ENCODE data around the gene DES. TPM values are rescaled to one million over a fixed set of nuclear protein-coding genes. Genes with fewer than 3 reads are reported as not detected.

The DES gene
- total RNA-seq, 4 donors from 2014 or later: 19.4 to 163 (median 37.8) TPM

- intact Hi-C loops (cut with DNase I; ENCODE audit: low total_unique reads): no loop called here
- WGBS, 2 donors: 47 to 57% methylated on average over 14 of the region's 14 CpGs
- no peak for DNase-seq (ENCODE audit: low spot score in 2 of 2)
- TF ChIP-seq CTCF (IDR thresholded peaks at IDR 0.05) (peak in 1 of 3 donors; percentile 7), POLR2A (IDR thresholded peaks at IDR 0.05) (no peak)
- H3K4me3 ChIP-seq (ENCODE audit: low read depth, poor library complexity, severe bottlenecking): no peak overlapping the region
These were observed 41.5 kb downstream of the DES start for GRCh38 chr2:219459460-219460311.

- no peak for DNase-seq (ENCODE audit: low spot score in 2 of 2)
- intact Hi-C loops (cut with DNase I; ENCODE audit: low total_unique reads): no loop called here
- WGBS, 2 donors: 53 to 64% methylated on average over 17 to 18 of the region's 18 CpGs
- no peak for TF ChIP-seq POLR2A (IDR thresholded peaks at IDR 0.05)
- no peak for TF ChIP-seq CTCF (IDR thresholded peaks at IDR 0.05)
- no peak overlapping the region for H3K4me3 ChIP-seq (ENCODE audit: low read depth, poor library complexity, severe bottlenecking)
These were observed 42.3 kb downstream of the DES start for GRCh38 chr2:219460424-219460926.

- intact Hi-C loops (cut with DNase I; ENCODE audit: low total_unique reads): no loop called here
- no peak for DNase-seq (ENCODE audit: low spot score in 2 of 2)
- H3K4me3 ChIP-seq (ENCODE audit: low read depth, poor library complexity, severe bottlenecking): no peak overlapping the region
- WGBS, 2 donors: 16 to 30% methylated on average over 11 of the region's 11 CpGs
- no peak for TF ChIP-seq POLR2A (IDR thresholded peaks at IDR 0.05)
- no peak for TF ChIP-seq CTCF (IDR thresholded peaks at IDR 0.05)
These were observed 42.9 kb downstream of the DES start for GRCh38 chr2:219461047-219461514.

GRCh38 chr2:219461669-219462068 lies 43.5 kb downstream of the DES start:
- 66 to 77% methylated on average over 10 to 14 of the region's 14 CpGs for WGBS, 2 donors
- TF ChIP-seq POLR2A (IDR thresholded peaks at IDR 0.05) (no peak), CTCF (IDR thresholded peaks at IDR 0.05) (no peak)
- DNase-seq (ENCODE audit: low spot score in 2 of 2): no peak
- H3K4me3 ChIP-seq (ENCODE audit: low read depth, poor library complexity, severe bottlenecking): no peak overlapping the region
- intact Hi-C loops (cut with DNase I; ENCODE audit: low total_unique reads): no loop called here

GRCh38 chr2:219462349-219462748 lies 44.2 kb downstream of the DES start:
- WGBS, 2 donors: 93 to 94% methylated on average over 7 to 9 of the region's 9 CpGs
- H3K4me3 ChIP-seq (ENCODE audit: low read depth, poor library complexity, severe bottlenecking): no peak overlapping the region
- no peak for TF ChIP-seq CTCF (IDR thresholded peaks at IDR 0.05)
- TF ChIP-seq POLR2A (IDR thresholded peaks at IDR 0.05): no peak
- no peak for DNase-seq (ENCODE audit: low spot score in 2 of 2)
- intact Hi-C loops (cut with DNase I; ENCODE audit: low total_unique reads): no loop called here
